KMS-11 (cell line): ENCODE results near the gene TASOR2.

ENCODE experiments used
- H2AFZ ChIP-seq: fragments of 200-600 bp; sonication (generic); 2 replicates; pipeline ENCODE4 v1.6.1; 2016; ENCODE audit warnings: antibody characterized with exemption, mixed run types, low read depth
- H3K27ac ChIP-seq: fragments of 200-600 bp; sonication (generic); 2 replicates; pipeline ENCODE4 v1.6.1; 2016; ENCODE audit warnings: mild to moderate bottlenecking, mixed run types
- H3K27me3 ChIP-seq: fragments of 200-600 bp; sonication (generic); 2 replicates; pipeline ENCODE4 v1.6.1; 2017; ENCODE audit warnings: mild to moderate bottlenecking, low read depth, mixed run types, moderate library complexity; ENCODE audit not compliant: insufficient read depth
- H3K36me3 ChIP-seq: fragments of 200-600 bp; sonication (generic); 2 replicates; pipeline ENCODE4 v1.6.1; 2017; ENCODE audit warnings: mild to moderate bottlenecking, mixed run types; ENCODE audit not compliant: insufficient read depth
- H3K4me1 ChIP-seq: fragments of 200-600 bp; sonication (generic); 2 replicates; pipeline ENCODE4 v1.6.1; 2016; ENCODE audit warnings: mild to moderate bottlenecking, low read depth, mixed run types; ENCODE audit not compliant: poor library complexity, severe bottlenecking
- H3K4me2 ChIP-seq: fragments of 200-600 bp; sonication (generic); 2 replicates; pipeline ENCODE4 v1.7.0; 2016; ENCODE audit warnings: mild to moderate bottlenecking, mixed run types
- H3K4me3 ChIP-seq: fragments of 200-600 bp; sonication (generic); IDR thresholded peaks from 2 replicates; pipeline ENCODE4 v1.6.1; 2017; ENCODE audit warnings: low read depth, low read length, mixed read lengths; ENCODE audit not compliant: insufficient read depth
- H3K79me2 ChIP-seq: fragments of 200-600 bp; sonication (generic); 2 replicates; pipeline ENCODE4 v1.6.1; 2016; ENCODE audit warnings: low read depth, mixed run types; ENCODE audit not compliant: insufficient read depth
- H3K9ac ChIP-seq: fragments of 200-600 bp; sonication (generic); 2 replicates; pipeline ENCODE4 v1.6.1; 2016; ENCODE audit warnings: mild to moderate bottlenecking, mixed run types
- H4K20me1 ChIP-seq: fragments of 200-600 bp; sonication (generic); 2 replicates; pipeline ENCODE4 v1.6.1; 2016; ENCODE audit warnings: mild to moderate bottlenecking, mixed run types; ENCODE audit not compliant: insufficient read depth
- TF ChIP-seq, protein P1 (sequence below): fragments of 200-600 bp; sonication (generic); conservative IDR thresholded peaks from 2 replicates; pipeline ENCODE4 v1.6.1; 2017; ENCODE audit warnings: low read depth, mild to moderate bottlenecking, antibody characterized with exemption, low read length, moderate library complexity, mixed read lengths

The TASOR2 gene

DNA sequence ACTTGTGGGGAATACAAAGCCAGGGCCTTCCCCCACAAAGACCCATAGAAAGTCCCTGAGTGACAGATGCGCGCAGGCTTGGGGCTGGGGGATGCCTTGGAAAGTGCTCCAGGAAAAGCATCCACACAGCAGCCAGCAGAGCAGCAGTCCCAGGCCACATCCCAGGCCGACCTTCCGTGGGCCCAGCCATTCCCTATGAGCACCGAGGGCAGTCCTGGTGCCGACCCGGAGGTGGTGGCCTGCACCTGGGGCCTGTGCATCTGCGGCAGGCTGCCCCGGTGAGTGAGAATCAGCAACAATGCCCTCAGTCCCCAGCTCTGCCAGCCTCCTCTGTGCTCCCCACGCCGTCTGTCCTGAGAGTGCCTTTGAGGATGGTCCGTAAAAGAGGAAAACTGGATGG lies 44.6 kb upstream of the TASOR2 start:
- no peak overlapping the region for H3K9ac ChIP-seq
- H3K79me2 ChIP-seq = no peaks in the 10 kb centered on the region
- H4K20me1 ChIP-seq = no peaks in the 10 kb centered on the region
- H3K4me2 ChIP-seq = no peak overlapping the region
- H3K27me3 ChIP-seq = no peaks in the 10 kb centered on the region
- no peak overlapping the region for H2AFZ ChIP-seq
- TF ChIP-seq, protein P1, sequence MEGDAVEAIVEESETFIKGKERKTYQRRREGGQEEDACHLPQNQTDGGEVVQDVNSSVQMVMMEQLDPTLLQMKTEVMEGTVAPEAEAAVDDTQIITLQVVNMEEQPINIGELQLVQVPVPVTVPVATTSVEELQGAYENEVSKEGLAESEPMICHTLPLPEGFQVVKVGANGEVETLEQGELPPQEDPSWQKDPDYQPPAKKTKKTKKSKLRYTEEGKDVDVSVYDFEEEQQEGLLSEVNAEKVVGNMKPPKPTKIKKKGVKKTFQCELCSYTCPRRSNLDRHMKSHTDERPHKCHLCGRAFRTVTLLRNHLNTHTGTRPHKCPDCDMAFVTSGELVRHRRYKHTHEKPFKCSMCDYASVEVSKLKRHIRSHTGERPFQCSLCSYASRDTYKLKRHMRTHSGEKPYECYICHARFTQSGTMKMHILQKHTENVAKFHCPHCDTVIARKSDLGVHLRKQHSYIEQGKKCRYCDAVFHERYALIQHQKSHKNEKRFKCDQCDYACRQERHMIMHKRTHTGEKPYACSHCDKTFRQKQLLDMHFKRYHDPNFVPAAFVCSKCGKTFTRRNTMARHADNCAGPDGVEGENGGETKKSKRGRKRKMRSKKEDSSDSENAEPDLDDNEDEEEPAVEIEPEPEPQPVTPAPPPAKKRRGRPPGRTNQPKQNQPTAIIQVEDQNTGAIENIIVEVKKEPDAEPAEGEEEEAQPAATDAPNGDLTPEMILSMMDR = no peak
- peaks cover 6% of the 10 kb centered on the region; the same call in 1 of the 2 replicates for H3K36me3 ChIP-seq
- no peaks in the 10 kb centered on the region for H3K4me1 ChIP-seq
- H3K4me3 ChIP-seq = no peak overlapping the region
- no peak overlapping the region for H3K27ac ChIP-seq

DNA sequence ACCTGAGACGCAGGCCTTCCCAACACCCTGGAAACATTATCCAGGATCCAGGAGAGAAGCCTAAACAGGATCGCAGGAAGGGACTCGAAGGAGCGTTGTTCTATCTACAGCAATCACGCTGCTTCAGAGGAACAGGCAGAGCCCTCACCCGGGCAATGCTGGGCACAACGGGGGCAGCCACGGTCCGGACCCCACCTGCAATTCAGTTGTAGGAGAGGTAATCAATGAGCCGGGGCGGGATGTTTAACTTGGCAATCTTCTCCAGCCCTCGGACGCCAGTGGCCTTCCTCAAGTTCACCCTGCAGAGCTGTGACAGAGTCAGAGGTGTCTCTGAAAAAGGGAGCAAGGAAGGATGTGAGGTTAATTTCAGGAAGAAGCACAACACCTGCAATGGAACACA lies 44.1 kb upstream of the TASOR2 start:
- Histone ChIP-seq H3K4me1 (no peaks in the 10 kb centered on the region), H4K20me1 (no peaks in the 10 kb centered on the region), H3K4me2 (no peak overlapping the region), H3K9ac (no peak overlapping the region), H3K27me3 (no peaks in the 10 kb centered on the region), H3K79me2 (no peaks in the 10 kb centered on the region), H3K36me3 (peaks cover 6% of the 10 kb centered on the region; the same call in 1 of the 2 replicates), H3K27ac (no peak overlapping the region), H3K4me3 (no peak overlapping the region), H2AFZ (no peak overlapping the region)
- TF ChIP-seq, protein P1 = no peak

DNA sequence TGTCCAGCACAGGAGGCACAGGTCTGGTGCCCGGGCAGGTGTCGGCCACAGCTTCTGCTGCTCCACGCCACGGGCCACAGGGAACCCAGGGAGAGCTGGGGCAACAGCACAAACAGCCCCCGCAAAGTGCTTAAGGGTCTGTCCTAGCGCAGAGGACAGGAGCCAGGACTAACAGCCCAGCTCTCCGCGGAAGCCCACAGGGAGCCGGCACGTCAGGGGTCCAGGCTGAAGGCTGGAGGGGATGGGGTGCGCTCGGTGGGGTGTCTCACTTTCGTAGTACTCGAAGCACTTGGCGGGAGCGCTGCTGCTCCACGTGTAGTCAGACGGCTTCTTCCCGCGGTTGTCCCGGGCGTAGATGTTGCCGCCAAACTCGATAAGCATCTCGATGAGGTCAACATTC lies 43.1 kb upstream of the TASOR2 start:
- H2AFZ ChIP-seq = no peak overlapping the region
- H3K4me1 ChIP-seq = no peaks in the 10 kb centered on the region
- no peak overlapping the region for H3K4me3 ChIP-seq
- TF ChIP-seq, protein P1 = no peak
- no peaks in the 10 kb centered on the region for H3K27me3 ChIP-seq
- no peaks in the 10 kb centered on the region for H3K79me2 ChIP-seq
- H3K4me2 ChIP-seq = no peak overlapping the region
- H3K9ac ChIP-seq = no peak overlapping the region
- no peaks in the 10 kb centered on the region for H4K20me1 ChIP-seq
- H3K36me3 ChIP-seq = peaks cover 6% of the 10 kb centered on the region; the same call in 1 of the 2 replicates
- no peak overlapping the region for H3K27ac ChIP-seq

DNA sequence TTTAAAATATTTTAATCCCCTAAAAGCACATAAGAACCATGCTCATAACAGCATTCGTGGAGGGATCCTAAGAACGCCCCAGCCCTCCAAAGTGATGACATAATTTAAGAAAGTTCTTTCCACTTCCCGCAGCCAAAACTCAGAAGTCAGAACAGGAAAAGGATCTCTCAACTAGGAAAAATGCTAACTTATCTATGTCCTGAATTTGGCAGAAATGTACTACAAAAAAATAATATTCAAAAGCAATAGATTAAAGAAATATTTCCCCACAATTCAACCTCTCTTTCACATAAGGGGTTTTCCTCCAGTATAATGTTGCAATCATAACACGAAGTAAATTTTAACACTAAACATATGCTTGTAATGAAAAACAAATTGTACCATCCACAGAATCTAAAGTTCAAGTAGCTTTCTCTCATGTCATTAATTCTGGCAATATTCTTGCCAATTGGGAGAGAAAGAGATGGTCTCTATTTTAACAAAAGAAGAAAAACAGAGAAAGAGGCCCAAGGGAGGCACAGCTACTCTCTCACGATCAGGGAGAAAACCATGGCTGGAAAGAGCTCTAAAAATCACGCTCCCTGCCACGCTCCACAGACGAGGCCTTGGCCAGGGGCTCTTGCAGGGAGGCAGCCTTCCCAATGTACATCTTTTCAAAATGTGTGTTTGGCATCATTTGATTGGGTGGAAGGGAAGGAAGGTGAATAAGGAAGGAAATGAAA lies 41.1 kb upstream of the TASOR2 start:
- Histone ChIP-seq H4K20me1 (no peaks in the 10 kb centered on the region), H3K4me1 (no peaks in the 10 kb centered on the region), H3K27me3 (no peaks in the 10 kb centered on the region), H3K36me3 (peaks cover 6% of the 10 kb centered on the region; the same call in 1 of the 2 replicates), H3K4me3 (no peak overlapping the region), H2AFZ (no peak overlapping the region), H3K27ac (no peak overlapping the region), H3K4me2 (no peak overlapping the region), H3K79me2 (no peaks in the 10 kb centered on the region), H3K9ac (no peak overlapping the region)
- TF ChIP-seq, protein P1 = no peak
